ENCODE data around the gene UNC13A.

- no peak for TF ChIP-seq CTCF (IDR thresholded peaks at IDR 0.05; ENCODE audit: borderline replicate concordance, extremely low read depth, low read length, poor library complexity, severe bottlenecking)
- no peak for TF ChIP-seq EZH2 (IDR thresholded peaks at IDR 0.05; ENCODE audit: borderline replicate concordance, low read depth, low read length, severe bottlenecking)
Measured at GRCh38 chr19:17718947-17719711, 31.0 kb upstream of the UNC13A start, which contains the start of gene MAP1S.
